HG03442 (cell line): Measurements from ENCODE around the gene LINC00632.
A peak's percentile ranks its signal among the peaks of the same experiment; 100 is the strongest.
"Not testable (repeated sequence)": the region's sequence is repeated elsewhere in the genome, so short reads cannot be mapped to it uniquely, and the experiment has no call there.

Source experiments
- ATAC-seq: cut with Tn5 transposase; IDR thresholded peaks from one replicate; pipeline ENCODE4 v1.9.1; 2021; ENCODE audit warnings: mild to moderate bottlenecking, moderate library complexity; ENCODE audit not compliant: unreplicated experiment

The LINC00632 gene

GRCh38 chrX:140709421-140709846, at the start of gene LINC00632:
Gene LINC00632 (plus strand): TSS chrX:140709759.
- no peak for ATAC-seq

- ATAC-seq: no peak
These were observed 47.9 kb upstream of the LINC00632 start for GRCh38 chrX:140661643-140662042.

GRCh38 chrX:140664939-140665338, 44.6 kb upstream of the LINC00632 start:
- ATAC-seq: no peak

- no peak for ATAC-seq
These were observed 36.5 kb upstream of the LINC00632 start for GRCh38 chrX:140672840-140673731.

GRCh38 chrX:140687706-140688105, 21.9 kb upstream of the LINC00632 start:
- ATAC-seq: no peak

- ATAC-seq: not testable (repeated sequence)
These were observed 18.0 kb upstream of the LINC00632 start for GRCh38 chrX:140691596-140691995.

GRCh38 chrX:140697618-140698017, 11.9 kb upstream of the LINC00632 start:
- ATAC-seq: no peak

- peak; percentile 52 for ATAC-seq
These were observed 8.1 kb upstream of the LINC00632 start for GRCh38 chrX:140701480-140701879.

- no peak for ATAC-seq
These were observed 1.2 kb downstream of the LINC00632 start for GRCh38 chrX:140710710-140711109.

GRCh38 chrX:140711894-140712293, 2.3 kb downstream of the LINC00632 start:
- no peak for ATAC-seq

- ATAC-seq: no peak
These were observed 3.0 kb downstream of the LINC00632 start for GRCh38 chrX:140712413-140713173.

- no peak for ATAC-seq
These were observed 3.6 kb downstream of the LINC00632 start for GRCh38 chrX:140713174-140713539.

GRCh38 chrX:140715787-140716186, 6.2 kb downstream of the LINC00632 start:
- no peak for ATAC-seq

GRCh38 chrX:140723121-140723715, 13.7 kb downstream of the LINC00632 start:
- ATAC-seq: no peak

GRCh38 chrX:140724309-140724708, 14.8 kb downstream of the LINC00632 start:
- ATAC-seq: no peak

GRCh38 chrX:140724736-140725135, 15.2 kb downstream of the LINC00632 start:
- no peak for ATAC-seq

- ATAC-seq: no peak
These were observed 15.9 kb downstream of the LINC00632 start for GRCh38 chrX:140725500-140725899.

GRCh38 chrX:140733766-140734342, 24.3 kb downstream of the LINC00632 start:
- ATAC-seq: peak; percentile 78

GRCh38 chrX:140744085-140744484, 34.5 kb downstream of the LINC00632 start:
- ATAC-seq: no peak

GRCh38 chrX:140756941-140757340, 47.4 kb downstream of the LINC00632 start:
- no peak for ATAC-seq

- ATAC-seq: peak; percentile 57
These were observed 52.5 kb downstream of the LINC00632 start for GRCh38 chrX:140762061-140762460.
